Right lobe of liver (tissue), 6 donors: Measurements from ENCODE around the gene CX3CL1. TPM values are rescaled to one million over a fixed set of nuclear protein-coding genes. Genes with fewer than 3 reads are reported as not detected.
A peak's percentile ranks its signal among the peaks of the same experiment; 100 is the strongest.

Experiments used
- ATAC-seq, 4 donors: fragments of 200-7000 bp; cut with Tn5 transposase; one replicate each; pipeline ENCODE4 v1.9.1; 2020; ENCODE audit warnings: mild to moderate bottlenecking in 4 of 4, moderate library complexity in 4 of 4
- DNase-seq, 3 donors: peaks; one replicate each; pipeline ENCODE4 v3.0.0-alpha.2; 2020
- H3K27ac ChIP-seq, 3 donors: fragments of 200-600 bp; one replicate each; pipeline ENCODE4 v1.8.0; 2022
- H3K27me3 ChIP-seq, 2 donors: fragments of 200-600 bp; one replicate each; pipeline ENCODE4 v1.8.0; 2022
- H3K36me3 ChIP-seq, 4 donors: fragments of 200-600 bp; sonication (generic) in 1 of 4; one replicate each; pipeline versions ENCODE4 v1.5.1 to v1.8.0; 2017 to 2022; ENCODE audit warnings: control low read depth in 1 of 4
- H3K4me1 ChIP-seq, 4 donors: fragments of 200-600 bp; sonication (generic) in 1 of 4; one replicate each; pipeline versions ENCODE4 v1.5.1 to v1.8.0; 2017 to 2022; ENCODE audit warnings: control low read depth in 1 of 4
- H3K4me3 ChIP-seq, 3 donors: fragments of 200-600 bp; one replicate each; pipeline ENCODE4 v1.8.0; 2022
- H3K9me3 ChIP-seq, 4 donors: fragments of 200-600 bp; sonication (generic) in 1 of 4; one replicate each; pipeline versions ENCODE4 v1.5.1 to v1.8.0; 2017 to 2022; ENCODE audit warnings: control low read depth in 1 of 4
- POLR2A ChIP-seq: fragments of 450-650 bp; IDR thresholded peaks from one replicate; pipeline ENCODE4 v1.6.1; 2017; ENCODE audit warnings: antibody characterized with exemption, mild to moderate bottlenecking
- WGBS: methylation state at CpG from one replicate; pipeline ENCODE4 v1.1.6; 2018; ENCODE audit warnings: low coverage, low lambda C conversion rate; ENCODE audit not compliant: insufficient coverage; ENCODE audit errors: missing lambda C conversion rate; 5-methylcytosine and 5-hydroxymethylcytosine counted together
- intact Hi-C, 2 donors: fragments of 100-400 bp; cut with DNase I; formaldehyde crosslinking; loops; one replicate each; pipeline versions ENCODE4 v1.11.2 to v1.14.1; 2022
- long read RNA-seq: library from polyadenylated mRNA; unstranded; transcript quantifications from one replicate; pipeline ENCODE4 v2.0.0, GENCODE V29; 2019
- total RNA-seq, 6 experiments: library from RNA; depleted of rRNA in 2 of 6; stranded (reverse); fragments of >200 nt in 2 of 6; fragmentation: NEBNext Ultra II Directional in 3 of 6; extraction: Animal tissue kit (Norgen Biotek cat#: 25700) in 3 of 6; gene quantifications; one replicate each; pipeline versions ENCODE4 v1.1.0 to v1.2.4, GENCODE V29; 2016 to 2023
- TF ChIP-seq, protein P1 (sequence below), 4 donors: fragments of 200-600 bp in 3 of 4; fragments of 450-650 bp in 1 of 4; IDR thresholded peaks; one replicate each; pipeline versions ENCODE4 v1.5.1 to v1.8.0; 2016 to 2022; ENCODE audit warnings: antibody characterized with exemption in 4 of 4, mild to moderate bottlenecking in 2 of 4
- donor health status: DM: no; HTN: yes; CAD: no.
- donor health status: DM: no; HTN: no; CAD: no.
- donor health status: DM: no; HTN: no; CAD: no.
- donor health status: DM: no; HTN: yes; CAD: no.
- donor health status: DM: no; HTN: yes; CAD: no.

CX3CL1 gene
- 10 to 100 TPM in 3 of 6 experiments, 1 to 10 TPM in 3; 3.3 to 20.5 (median 9.8) TPM for total RNA-seq
- long read RNA-seq, partial matches to known transcripts = 0 of 1 reads
- long read RNA-seq, other reads (novel, unspliced or antisense) = 1 of 1 reads

GRCh38 chr16:57372372-57373116 is at the start of gene CX3CL1:
Gene CX3CL1 (plus strand): TSS chr16:57372490. CDS start chr16:57372569, 79 bp downstream.
- peak within 1 kb of the TSS; percentile 95 to 99 (median 97) for H3K27ac ChIP-seq
- no peaks in the 10 kb centered on the region for H3K36me3 ChIP-seq
- H3K4me1 ChIP-seq = peaks cover 0 to 26% (median 6%) of the 10 kb centered on the region in 4 donors
- WGBS = 14% methylated on average over 4 of the region's 23 CpGs
- no peaks in the 10 kb centered on the region for H3K9me3 ChIP-seq
- intact Hi-C loops = loop anchor here in 1 of 2 donors (10.0 kb wide), 1 partner anchor 68 kb away; no protein-coding TSS in a partner anchor
- ATAC-seq (peak; percentile 89 to 97 (median 92)), DNase-seq (peak; percentile 91 to 98 (median 96))
- H3K4me3 ChIP-seq = peak within 1 kb of the TSS; percentile 58 to 67 (median 66)
- H3K27me3 ChIP-seq = no peaks in the 10 kb centered on the region
- peak; percentile 86 for TF ChIP-seq POLR2A
- TF ChIP-seq, protein P1, sequence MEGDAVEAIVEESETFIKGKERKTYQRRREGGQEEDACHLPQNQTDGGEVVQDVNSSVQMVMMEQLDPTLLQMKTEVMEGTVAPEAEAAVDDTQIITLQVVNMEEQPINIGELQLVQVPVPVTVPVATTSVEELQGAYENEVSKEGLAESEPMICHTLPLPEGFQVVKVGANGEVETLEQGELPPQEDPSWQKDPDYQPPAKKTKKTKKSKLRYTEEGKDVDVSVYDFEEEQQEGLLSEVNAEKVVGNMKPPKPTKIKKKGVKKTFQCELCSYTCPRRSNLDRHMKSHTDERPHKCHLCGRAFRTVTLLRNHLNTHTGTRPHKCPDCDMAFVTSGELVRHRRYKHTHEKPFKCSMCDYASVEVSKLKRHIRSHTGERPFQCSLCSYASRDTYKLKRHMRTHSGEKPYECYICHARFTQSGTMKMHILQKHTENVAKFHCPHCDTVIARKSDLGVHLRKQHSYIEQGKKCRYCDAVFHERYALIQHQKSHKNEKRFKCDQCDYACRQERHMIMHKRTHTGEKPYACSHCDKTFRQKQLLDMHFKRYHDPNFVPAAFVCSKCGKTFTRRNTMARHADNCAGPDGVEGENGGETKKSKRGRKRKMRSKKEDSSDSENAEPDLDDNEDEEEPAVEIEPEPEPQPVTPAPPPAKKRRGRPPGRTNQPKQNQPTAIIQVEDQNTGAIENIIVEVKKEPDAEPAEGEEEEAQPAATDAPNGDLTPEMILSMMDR (IDR thresholded peaks at IDR 0.05) = peak in 2 of 4 donors; percentile 14 to 23

GRCh38 chr16:57324749-57325148 is 47.5 kb upstream of the CX3CL1 start:
- peak in 2 of 4 donors; percentile 21 to 37 for ATAC-seq
- WGBS = 45% methylated on average over 2 of the region's 2 CpGs
- TF ChIP-seq POLR2A = no peak
- H3K9me3 ChIP-seq = no peaks in the 10 kb centered on the region
- no peaks in the 10 kb centered on the region for H3K36me3 ChIP-seq
- no peak overlapping the region for H3K27ac ChIP-seq
- no peaks in the 10 kb centered on the region for H3K27me3 ChIP-seq
- no peak for DNase-seq
- H3K4me3 ChIP-seq = no peak overlapping the region
- no peaks in the 10 kb centered on the region for H3K4me1 ChIP-seq
- intact Hi-C loops = no loop called here

GRCh38 chr16:57325458-57325857 is 46.8 kb upstream of the CX3CL1 start:
- TF ChIP-seq, protein P1 (IDR thresholded peaks at IDR 0.05) = no peak
- TF ChIP-seq POLR2A = no peak
- Histone ChIP-seq H3K4me1 (no peaks in the 10 kb centered on the region), H3K27me3 (no peaks in the 10 kb centered on the region), H3K4me3 (no peak overlapping the region), H3K36me3 (no peaks in the 10 kb centered on the region), H3K9me3 (no peaks in the 10 kb centered on the region), H3K27ac (no peak overlapping the region)
- WGBS = 57% methylated on average over 1 of the region's 1 CpG
- no peak for ATAC-seq
- DNase-seq = no peak
- intact Hi-C loops = no loop called here

GRCh38 chr16:57329718-57330327 is 42.5 kb upstream of the CX3CL1 start:
- intact Hi-C loops = no loop called here
- no peaks in the 10 kb centered on the region for H3K9me3 ChIP-seq
- no peak for ATAC-seq

More at GRCh38 chr16:57329718-57330327, 42.5 kb upstream of the CX3CL1 start:
- Histone ChIP-seq H3K4me1 (no peaks in the 10 kb centered on the region), H3K4me3 (no peak overlapping the region), H3K27me3 (no peaks in the 10 kb centered on the region), H3K27ac (no peak overlapping the region), H3K36me3 (no peaks in the 10 kb centered on the region)
- TF ChIP-seq, protein P1 (IDR thresholded peaks at IDR 0.05) = no peak
- TF ChIP-seq POLR2A = no peak
- WGBS = 63% methylated on average over 8 of the region's 8 CpGs
- no peak for DNase-seq
